GM06990 (cell line): ENCODE data around the gene MTUS2.

Source experiments
- DNase-seq: peaks from one replicate; pipeline ENCODE4 v3.0.0-alpha.2; 2011; ENCODE audit not compliant: insufficient read length; ENCODE audit errors: extremely low read depth
- H3K27me3 ChIP-seq: replicated peaks from 2 replicates; pipeline ENCODE4 v1.6.0; 2011; ENCODE audit warnings: low read length; ENCODE audit not compliant: control insufficient read depth, insufficient read depth
- H3K36me3 ChIP-seq: 2 replicates; pipeline ENCODE4 v1.5.1; 2011; ENCODE audit warnings: low read length; ENCODE audit not compliant: control insufficient read depth, insufficient read depth
- H3K4me3 ChIP-seq: replicated peaks from 2 replicates; pipeline ENCODE4 v1.5.1; 2011; ENCODE audit warnings: low read depth, mild to moderate bottlenecking, control low read depth, low read length
- TF ChIP-seq, protein P1 (sequence below): IDR thresholded peaks from 2 replicates; pipeline ENCODE4 v1.5.1; 2011; ENCODE audit warnings: low read length, control low read depth, mild to moderate bottlenecking, inconsistent platforms; ENCODE audit not compliant: insufficient read depth, poor library complexity, severe bottlenecking

Gene MTUS2

DNA sequence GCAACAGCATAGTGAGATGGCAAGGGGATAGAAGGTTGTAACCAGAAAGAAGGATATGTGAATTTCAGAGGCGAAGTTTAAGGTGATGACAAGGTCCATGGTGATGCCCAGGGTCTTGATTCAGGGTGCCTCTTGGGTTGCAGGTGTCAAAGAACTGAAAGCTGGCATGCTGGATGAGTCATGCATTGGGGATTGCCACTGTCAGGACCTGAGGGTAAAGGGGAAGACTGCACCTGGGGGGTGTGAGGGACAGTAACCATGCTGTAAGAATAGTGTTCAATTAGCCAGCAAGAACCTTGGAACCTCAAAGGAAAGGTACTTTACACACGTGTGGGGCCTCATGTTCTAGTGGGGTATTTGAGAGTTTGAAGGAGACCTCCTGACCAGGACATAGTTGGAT, 495.7 kb downstream of the MTUS2 start:
- Histone ChIP-seq H3K27me3 (peaks cover 2% of the 10 kb centered on the region; the same call in 1 of the 2 replicates), H3K36me3 (no peaks in the 10 kb centered on the region), H3K4me3 (no peak overlapping the region)
- DNase-seq, result no peak
- TF ChIP-seq, protein P1, sequence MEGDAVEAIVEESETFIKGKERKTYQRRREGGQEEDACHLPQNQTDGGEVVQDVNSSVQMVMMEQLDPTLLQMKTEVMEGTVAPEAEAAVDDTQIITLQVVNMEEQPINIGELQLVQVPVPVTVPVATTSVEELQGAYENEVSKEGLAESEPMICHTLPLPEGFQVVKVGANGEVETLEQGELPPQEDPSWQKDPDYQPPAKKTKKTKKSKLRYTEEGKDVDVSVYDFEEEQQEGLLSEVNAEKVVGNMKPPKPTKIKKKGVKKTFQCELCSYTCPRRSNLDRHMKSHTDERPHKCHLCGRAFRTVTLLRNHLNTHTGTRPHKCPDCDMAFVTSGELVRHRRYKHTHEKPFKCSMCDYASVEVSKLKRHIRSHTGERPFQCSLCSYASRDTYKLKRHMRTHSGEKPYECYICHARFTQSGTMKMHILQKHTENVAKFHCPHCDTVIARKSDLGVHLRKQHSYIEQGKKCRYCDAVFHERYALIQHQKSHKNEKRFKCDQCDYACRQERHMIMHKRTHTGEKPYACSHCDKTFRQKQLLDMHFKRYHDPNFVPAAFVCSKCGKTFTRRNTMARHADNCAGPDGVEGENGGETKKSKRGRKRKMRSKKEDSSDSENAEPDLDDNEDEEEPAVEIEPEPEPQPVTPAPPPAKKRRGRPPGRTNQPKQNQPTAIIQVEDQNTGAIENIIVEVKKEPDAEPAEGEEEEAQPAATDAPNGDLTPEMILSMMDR, result no peak

DNA sequence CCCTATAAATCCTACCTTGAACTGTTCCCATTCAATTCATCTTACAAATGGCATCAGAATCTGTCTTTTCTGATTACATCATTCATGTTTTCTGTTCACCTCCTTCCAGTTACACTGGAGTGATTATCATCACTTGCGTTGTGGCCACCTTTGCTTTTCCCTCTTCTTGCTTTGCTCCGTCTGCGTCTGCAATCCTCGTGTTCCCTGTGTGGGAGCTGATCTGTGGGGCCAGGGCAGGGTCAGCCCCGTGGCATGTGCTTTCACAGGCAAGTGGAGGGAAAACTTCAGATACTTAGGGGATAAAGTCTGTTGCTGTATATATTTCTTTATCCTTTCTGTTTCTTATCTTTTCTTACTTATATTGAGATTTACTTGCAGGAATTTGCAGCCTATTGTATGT, 497.7 kb downstream of the MTUS2 start:
- TF ChIP-seq, protein P1, result no peak

DNA sequence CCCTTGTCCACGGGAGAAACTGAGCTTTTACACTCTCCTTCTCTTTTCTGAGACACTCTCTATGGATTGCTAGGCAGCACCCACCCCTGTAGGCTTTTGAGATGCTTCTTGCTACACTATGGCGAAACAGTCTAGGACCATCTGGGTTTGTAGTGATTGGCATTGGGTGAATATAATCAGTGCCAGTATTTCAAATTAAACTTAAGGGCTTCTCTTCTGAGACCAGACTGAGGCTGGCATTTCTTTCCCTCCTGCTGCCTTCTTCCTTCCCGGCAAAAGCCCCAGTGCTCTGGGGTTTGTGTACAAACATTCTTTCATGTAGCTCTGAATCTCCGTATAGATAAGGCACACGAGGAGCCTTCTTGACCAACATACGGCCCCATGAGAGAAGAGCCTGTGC, 498.6 kb downstream of the MTUS2 start:
- Histone ChIP-seq H3K36me3 (no peaks in the 10 kb centered on the region), H3K27me3 (no peaks in the 10 kb centered on the region), H3K4me3 (no peak overlapping the region)
- TF ChIP-seq, protein P1, result no peak
- no peak for DNase-seq

More for the DNA sequence above, 497.7 kb downstream of the MTUS2 start:
- H3K36me3 ChIP-seq, result no peaks in the 10 kb centered on the region
- DNase-seq, result no peak
- no peak overlapping the region for H3K4me3 ChIP-seq
- no peaks in the 10 kb centered on the region for H3K27me3 ChIP-seq

DNA sequence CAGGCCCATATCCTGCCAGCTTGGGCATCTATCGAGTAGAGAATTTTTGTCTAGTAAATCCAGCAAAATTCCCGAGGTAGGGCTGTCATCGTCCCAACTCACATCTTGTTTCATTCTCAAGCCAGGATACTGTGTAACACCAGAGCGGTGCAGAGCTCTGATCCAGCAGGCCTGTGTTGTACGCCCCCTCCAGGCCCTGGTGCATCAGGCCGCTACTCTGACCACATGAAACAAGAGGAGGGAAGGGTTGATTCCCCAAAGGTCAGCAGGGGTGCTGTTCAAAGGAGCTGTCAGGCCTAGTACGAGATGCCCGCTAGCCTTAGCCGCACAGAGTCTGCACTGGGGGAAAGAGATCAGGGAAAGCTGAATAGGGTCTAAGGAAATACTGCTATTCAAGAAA, 499.3 kb downstream of the MTUS2 start:
- no peak overlapping the region for H3K4me3 ChIP-seq
- TF ChIP-seq, protein P1, result no peak
- no peaks in the 10 kb centered on the region for H3K27me3 ChIP-seq
- no peaks in the 10 kb centered on the region for H3K36me3 ChIP-seq
- DNase-seq, result no peak

GRCh38 chr13:29323954-29324353, 503.8 kb downstream of the MTUS2 start:
- TF ChIP-seq, protein P1, result no peak

GRCh38 chr13:29324601-29325000, 504.5 kb downstream of the MTUS2 start:
- Histone ChIP-seq H3K4me3 (no peak overlapping the region), H3K27me3 (no peaks in the 10 kb centered on the region), H3K36me3 (no peaks in the 10 kb centered on the region)
- TF ChIP-seq, protein P1, result no peak
- DNase-seq, result no peak

More at GRCh38 chr13:29323954-29324353, 503.8 kb downstream of the MTUS2 start:
- DNase-seq, result no peak
- H3K36me3 ChIP-seq, result no peaks in the 10 kb centered on the region
- no peak overlapping the region for H3K4me3 ChIP-seq
- no peaks in the 10 kb centered on the region for H3K27me3 ChIP-seq
